ENCODE measurements around the gene EXTL1.
A peak's percentile ranks its signal among the peaks of the same experiment; 100 is the strongest.

Gene EXTL1

DNA sequence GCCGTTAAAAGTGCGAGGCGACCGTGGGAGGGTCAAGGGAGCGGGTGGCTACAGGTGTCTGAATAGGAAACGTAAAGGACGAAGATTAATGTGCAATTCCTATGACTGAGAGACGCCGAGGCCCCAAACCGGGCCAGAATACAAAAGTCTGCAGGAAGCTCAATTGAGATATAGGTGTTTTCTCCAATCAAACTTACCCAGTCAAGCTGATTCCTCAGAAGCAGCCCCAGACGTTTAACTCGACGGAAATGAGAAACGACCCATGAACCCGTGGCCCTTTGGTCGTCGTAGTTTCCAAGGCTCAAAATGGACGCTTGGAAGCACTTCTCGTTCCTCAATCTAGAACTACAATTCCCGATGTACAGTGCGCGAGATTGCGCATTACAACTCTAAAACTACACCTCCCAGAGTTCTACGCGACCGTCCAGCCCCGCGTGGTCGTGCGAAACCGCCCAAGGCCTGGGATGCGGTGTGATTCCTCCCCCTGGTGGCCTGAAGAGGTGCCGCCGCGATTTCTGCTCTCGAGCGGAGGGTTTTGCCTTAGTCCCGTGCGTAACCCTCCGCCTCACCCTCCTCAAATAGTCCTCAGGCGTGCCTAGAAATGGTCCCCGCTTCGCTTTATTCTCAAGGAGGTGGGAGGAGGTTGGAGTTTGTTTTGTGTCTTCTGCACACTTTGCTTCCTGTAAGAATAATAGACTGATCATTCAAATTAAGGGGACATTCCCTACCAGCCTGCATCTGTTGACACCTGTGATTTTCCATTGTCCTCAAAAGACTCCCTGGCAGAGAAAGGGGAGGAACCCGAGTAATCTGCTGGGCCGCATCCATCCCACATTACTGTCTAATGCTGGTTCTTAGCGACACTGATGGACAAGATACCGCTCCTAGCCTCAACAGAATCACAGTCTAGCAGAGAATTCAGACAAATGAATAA lies 23.5 kb upstream of the EXTL1 start, which contains the start of gene PAFAH2:
Gene PAFAH2, minus strand, starts transcription at position 236 of the 934 bp plus-strand sequence. CDS start 7,247 bp downstream, outside the sequence.
- peak; percentile 92 for DNase-seq

DNA sequence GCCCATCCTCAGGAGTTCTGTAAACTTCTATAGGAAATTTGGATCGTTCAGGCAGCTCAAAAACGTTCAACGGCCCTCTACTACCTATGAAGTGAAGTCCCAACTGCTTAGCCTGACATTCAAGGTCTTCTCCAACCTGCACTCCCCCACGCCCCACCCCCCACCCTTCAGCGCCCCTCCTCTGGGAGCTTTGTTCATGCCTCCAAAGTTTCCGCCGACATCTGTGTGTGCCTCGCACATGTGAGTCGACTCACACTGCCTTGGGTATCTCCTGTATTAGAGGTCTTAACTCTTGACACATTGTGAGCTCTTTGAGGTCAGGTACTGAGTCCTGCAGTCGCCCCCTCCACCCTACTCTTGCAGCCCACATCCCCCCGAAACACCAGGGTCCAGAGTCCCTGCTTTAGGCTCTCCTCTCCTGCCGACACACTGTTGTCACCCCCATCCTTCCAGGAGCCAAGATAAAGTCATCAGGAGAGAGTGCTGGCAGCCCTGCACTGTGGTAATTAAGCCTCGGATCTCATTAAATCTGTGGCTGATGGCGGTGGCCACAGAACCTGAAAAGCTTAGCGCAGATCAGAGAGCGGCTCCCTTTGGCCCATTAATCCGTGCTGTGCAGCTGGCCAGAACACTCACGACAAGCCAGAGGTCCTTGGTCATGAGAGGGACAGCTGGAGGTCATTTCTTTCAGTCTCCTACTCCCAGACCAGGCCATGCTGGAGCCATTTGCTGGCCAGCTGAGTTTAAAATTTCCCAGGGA lies 22.4 kb upstream of the EXTL1 start:
- no peak for DNase-seq

DNA sequence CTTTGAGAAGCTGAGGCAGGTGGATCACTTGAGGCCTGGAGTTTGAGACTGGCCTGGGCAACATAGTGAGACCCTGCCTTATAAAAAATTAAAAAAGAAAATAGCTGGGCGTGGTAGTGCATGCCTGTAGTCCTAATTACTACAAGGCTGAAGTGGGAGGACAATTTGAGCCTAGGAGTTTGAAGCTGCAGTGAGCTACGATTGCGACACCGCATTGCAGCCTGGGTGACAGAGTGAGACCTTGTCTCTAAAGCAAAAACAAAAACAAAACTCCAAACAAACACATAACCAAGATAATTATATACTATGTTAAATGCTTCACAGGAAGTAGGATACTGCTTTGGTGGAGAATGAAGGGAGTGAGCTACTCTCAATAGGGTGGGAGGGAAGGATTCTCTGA lies 18.3 kb upstream of the EXTL1 start:
- no peak for DNase-seq

DNA sequence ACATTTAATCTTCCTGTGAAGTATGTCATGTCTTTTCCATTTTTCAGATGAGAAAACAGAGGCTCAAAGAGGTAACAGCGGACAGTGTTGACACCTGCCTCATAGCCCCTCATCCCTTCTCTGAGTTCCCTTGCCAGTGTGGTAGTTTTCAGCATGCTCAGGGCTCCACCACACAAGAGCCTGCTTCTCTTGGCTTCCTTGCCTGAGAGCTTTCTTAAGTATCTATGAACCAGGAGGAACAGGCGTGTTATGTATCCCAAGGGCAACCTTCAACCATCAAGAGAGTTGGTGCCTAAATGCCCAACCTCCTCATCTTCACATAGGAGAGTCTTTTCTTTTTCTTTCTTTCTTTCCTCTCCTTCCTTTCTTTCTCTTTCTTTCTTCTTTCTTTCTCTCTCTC lies 17.8 kb upstream of the EXTL1 start:
- no peak for DNase-seq

DNA sequence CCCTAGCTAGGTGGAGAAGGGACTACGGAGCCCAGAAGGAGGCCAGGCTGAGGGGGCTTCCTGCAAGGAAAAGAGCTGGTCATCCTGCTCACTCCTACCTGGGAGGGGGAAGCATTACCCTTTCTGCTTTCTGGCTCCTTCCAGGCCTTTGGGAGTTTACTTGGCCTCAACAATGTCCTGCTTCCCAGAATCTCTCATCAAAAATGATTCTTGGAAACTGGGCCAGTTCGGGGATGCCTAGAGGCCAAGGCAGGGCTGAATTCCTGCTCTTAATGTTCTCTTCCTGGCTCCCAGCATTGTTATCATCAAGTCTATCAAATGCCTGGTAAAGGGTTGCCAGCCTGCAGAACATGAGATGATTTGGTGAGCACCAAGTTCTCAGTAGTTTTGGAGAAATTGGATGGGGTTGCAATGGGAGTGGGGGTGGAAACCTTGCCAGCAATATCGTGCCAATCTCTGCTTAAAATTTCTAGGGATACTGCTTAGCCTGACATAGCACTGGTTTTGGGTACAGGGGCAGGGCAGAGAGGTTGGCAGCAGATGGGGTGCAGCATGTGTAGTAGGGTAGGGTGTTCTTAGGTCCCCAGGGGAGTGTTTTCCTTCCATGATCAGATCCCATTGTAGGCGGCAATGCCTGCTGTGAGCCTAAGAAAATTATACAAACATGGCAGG lies 16.0 kb upstream of the EXTL1 start:
- no peak for DNase-seq

DNA sequence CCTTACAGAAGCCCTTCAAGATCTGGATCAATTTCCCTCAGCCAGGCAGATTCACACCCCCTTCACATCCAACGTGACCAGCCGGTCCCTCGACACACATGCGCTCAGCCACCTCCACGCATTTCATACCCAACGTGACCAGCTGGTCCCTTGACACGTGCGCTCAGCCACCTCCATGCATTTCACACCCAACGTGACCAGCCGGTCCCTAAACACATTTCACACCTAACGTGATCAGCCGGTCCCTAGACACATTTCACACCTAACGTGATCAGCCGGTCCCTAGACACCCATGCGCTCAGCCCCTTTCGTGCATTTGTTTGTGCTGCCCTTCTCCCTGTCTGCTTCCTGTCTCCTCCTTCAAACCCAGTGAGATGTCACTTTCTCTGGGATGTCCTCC lies 14.9 kb upstream of the EXTL1 start:
- no peak for DNase-seq

DNA sequence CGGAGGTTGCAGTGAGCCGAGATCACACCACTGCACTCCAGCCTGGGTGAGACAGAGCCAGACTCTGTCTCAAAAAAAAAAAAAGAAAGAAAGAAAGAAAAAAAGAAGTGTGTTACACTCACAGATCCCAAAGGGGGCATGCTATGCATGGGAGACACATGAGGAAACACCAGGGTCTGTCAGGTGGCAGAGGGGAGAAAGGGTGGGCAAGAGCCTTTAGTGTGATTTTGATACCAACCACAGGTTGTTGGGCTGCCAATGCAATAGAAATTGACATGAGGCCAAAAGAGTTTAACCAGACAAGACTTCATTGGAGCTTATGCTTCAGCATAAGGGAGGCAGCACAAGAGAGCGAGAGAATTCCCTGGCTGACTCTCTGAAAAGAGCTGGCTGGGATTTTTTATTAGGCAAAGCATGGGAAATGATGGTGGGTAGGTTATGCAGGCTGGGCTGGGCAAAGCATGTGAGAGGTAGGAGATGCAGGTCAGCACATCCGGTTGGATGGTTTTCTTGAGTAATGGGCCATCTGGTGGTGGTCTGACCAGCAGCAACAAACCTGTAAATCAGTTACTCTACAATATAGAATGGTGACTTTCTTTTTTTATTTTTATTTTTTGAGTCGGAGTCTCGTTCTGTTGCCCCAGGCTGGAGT lies 11.7 kb upstream of the EXTL1 start:
- DNase-seq = peak; percentile 37

DNA sequence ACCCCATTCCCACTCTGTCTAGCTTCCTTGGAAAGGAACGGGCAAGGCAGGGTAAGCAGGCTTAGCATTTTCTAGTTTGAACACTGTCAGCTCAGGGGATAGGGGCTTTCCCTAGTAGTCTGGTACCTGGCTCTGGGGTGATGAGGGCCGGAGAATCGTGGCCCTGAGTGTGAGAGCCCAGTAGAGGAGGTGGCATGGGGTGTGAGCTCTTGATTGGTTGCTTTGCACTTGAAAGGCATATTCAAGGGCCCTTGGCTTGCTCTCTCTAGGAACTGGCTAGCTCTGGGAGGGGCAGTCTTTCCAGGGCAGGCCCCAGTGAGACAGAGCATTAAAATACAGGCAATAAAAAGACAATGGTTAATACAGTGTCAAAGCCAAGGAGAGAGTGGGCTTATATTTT lies 10.8 kb upstream of the EXTL1 start:
- DNase-seq = no peak

DNA sequence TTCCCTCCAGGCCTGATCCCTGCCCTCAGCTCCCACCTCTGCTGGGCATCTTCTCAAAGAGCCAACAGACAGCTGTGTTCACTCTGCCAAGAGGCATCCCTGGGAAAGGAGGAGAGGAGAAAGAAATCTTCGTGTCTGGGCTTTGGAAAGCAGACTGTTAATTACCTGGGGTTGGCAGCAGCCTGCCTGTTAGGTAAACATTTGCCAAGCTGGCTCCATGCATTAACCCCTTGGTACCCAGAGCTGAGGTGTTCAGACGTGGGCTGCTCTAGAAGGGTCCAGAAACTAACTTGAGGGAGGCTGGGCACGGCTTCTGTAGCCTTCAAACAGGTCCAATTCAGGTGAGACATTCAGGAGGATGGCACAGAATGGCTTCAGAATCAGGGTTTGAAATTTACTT lies 8.7 kb upstream of the EXTL1 start:
- no peak for DNase-seq

DNA sequence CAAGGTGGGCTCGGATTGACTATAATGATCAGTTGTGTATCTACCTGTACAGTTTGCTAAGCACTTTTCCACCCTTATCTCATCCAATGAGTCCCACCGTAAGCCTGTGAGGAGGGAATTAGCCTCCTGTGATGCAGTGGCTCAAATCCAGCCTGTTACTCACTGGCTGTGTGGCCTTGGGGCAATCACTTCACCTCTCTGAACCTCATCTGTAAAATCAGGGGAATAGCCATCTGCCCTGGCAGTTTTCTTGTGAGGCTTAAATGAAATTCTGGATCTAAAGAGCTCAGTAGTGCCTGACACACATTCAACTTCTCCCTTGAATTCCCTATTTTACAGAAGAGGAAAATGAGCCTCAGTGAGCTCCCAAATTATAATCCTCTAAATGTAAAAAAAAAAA lies 7.4 kb upstream of the EXTL1 start:
- no peak for DNase-seq

DNA sequence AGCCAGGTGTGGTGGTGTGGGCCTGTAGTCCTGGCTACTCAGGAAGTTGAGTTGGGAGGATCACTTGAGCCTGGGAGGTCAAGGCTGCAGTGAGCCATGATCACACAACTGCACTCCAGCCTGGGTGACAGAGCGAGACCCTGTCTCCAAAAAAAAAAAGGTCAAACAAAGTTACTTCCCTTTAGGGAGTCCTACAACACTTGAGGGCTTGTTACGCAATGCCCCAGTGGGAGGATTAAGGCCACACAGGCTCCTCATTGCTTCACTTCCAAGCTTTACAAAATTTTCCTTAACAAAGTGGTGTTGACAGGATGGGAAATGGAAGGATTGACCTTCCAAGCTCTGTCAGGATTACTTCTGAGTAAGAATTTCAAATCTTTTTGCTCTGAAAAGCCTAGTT lies 6.2 kb upstream of the EXTL1 start:
- no peak for DNase-seq

DNA sequence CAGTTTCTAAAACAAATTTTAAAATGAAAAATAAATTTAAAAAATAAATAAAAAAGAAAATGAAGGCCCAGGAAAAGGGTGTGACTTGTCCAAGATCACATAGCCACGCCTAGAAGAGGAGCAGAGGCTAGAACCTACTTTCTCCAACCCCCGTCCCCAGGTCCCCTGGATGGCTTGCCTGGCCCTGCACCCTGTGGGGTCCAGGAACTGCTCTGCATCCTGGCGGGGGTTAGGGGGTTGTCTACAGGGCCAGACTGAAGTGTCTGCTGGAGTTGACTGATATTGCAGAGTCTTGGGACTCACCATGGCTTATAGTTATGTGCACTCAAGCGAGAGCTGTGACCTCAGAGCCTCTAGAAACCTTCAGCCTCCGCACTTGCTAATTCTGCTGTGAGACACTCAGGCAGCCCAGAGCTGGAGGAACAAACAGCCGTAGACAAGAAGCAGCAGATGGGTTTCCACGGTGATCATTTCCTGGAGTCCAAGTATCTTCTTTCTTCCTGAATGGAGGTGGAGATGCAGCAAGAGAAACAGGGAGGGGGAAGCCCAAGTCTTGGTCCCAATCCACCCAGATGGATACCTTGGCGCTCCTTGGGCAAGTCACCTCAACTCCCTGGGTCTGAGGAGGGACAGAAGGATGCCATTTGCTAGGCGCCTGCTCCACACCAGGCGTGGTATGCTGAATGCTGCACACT lies 5.2 kb upstream of the EXTL1 start:
- DNase-seq = peak; percentile 50

DNA sequence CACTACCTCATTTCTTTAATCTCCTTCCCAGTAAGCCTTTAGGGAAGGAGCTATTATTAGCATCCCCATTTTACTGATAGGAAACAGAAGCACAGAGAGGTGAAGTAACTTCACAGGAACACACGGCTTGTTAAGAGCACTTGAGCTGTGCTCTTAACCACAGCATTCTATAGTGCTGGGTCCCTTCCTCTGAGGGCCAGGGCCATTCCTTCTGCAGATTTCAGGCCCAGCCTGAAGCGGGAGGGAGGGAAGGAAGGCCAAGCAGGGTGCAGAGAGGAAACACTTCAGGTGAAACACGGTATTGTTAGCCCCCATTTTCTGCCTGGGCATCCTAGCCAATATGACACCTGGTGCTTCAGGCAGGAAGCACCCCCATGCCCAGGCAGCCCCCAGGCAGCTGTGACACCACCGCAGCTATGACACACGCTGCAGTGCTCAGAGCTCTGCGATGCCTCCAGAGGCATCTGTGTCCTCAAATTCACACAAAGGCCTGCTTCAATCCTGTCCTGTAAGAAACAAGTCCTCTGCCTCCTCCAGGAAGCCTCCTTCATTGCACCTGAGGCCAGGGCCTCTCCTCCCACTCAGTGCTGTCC lies 4.5 kb upstream of the EXTL1 start:
- DNase-seq = no peak

DNA sequence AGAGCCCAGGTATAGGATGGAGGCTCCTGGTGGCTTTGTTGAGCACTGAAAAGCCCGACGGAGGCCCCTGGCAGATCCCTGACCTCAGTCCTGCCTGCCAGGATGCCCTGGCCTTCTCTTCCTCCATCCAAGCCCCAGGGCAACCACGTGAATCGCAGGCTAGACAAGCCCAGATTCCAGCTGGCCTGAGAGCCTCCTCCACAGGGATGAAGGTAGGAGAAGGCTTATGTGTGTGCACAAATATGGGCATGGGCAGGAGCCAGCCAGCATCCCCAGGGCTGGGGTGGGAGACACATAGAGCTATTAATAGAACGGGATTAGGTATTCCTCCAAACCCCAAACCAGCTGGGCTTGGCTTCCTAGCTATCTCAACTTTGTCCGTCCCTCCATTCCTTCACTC lies 4.0 kb upstream of the EXTL1 start:
- DNase-seq = no peak

DNA sequence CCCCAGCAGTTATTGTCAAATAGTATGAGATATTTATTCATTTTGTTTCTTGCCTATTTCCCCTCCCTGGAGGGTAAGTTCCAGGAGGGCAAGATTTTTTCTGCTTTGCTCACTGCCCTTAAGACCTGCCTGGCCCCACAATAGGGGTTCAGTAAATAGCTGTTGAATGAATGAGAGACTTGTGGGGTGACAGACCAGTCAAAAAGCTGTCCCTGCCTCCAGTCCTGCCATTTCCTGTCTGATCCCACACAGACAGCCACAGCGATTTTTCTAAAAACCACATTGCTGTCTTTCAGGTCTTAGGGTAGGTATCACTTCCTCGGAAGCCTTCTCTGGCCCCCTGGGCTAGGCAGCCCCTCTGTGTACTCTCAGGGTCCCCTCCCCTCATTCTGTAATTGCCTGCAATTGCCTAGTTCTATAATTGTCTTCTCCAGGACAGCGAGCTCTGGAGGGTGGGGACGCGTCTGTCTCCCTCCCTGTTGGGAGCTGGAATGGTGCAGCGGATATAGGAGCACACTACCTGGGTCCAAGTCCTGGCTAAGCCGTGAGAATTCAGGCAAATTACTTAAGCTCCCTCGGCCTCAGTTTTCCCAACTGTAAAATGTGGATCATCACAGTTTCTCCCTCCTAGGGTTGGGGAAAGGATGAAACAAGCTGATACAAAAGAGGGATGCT lies 1.8 kb upstream of the EXTL1 start:
- DNase-seq = no peak

DNA sequence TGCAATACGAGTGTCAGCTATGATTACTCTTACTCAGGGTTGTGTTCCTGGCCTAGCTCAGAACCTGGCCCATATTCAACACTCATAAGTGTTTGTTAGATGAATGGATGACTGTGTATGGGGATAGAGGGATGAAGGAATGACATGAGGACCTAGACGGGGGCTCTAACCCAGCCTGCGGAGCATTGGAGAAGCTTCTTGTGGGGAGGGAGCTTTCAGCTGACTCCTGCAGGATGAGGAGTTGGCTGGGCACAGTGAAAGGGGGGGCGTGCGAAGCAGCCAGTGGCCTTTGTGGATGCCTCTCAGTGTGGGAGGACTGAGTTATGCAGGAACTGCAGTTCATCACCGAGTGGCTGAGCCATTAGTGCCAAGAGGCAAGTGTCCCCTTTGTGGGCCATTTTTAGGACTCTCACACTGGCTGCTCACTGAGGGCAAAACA lies 1.2 kb upstream of the EXTL1 start:
- DNase-seq = no peak

DNA sequence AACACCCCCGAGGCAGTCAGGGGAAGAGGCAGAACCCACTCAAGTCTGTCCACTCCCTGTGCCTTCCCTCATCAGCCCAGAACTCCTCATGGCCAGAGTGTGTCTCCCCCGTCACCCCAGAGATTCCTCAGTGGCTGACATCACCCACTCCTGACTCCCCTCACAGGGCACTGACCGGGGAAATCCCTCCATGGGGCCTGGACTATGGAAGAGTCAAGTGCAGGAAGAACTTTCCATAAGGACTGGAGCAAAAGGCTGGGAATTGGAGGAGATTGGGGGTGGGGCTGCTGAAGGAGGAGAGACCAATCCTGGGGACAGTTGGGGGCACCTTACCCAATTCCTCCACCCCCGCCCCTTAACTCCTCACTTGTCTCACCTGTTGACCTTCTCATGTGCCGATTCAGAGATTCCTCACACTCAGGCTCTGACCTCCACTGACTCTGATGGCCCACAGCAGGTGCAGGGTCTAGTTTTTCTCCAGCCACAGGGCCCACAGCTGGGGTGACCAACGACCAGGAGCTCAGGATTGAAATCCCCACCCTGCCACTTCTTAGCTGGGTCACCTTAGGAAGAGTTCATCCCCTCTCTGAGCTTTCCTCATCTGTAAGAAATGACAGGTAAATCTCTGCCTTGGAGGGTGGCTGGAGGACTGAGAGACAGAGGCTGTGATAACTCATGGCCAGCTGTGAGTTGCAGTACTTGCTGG lies 481 bp upstream of the EXTL1 start:
- no peak for DNase-seq

DNA sequence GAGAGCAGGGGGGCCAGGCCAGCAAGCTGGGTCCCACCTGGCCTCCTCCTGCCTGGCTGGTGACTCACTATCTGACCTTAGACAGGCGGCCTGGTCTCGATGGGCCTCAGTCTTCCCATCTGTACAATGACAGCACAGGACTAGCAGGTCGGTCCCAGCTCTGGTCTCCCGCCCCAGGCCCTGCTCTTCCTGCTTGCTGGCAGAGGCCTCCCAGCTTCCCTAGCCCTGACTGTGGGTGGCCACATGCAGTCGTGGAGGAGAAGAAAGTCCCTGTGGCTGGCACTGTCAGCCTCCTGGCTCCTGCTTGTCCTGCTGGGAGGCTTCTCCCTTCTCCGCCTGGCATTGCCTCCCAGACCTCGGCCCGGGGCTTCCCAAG lies 817 bp downstream of the EXTL1 start:
- no peak for DNase-seq

DNA sequence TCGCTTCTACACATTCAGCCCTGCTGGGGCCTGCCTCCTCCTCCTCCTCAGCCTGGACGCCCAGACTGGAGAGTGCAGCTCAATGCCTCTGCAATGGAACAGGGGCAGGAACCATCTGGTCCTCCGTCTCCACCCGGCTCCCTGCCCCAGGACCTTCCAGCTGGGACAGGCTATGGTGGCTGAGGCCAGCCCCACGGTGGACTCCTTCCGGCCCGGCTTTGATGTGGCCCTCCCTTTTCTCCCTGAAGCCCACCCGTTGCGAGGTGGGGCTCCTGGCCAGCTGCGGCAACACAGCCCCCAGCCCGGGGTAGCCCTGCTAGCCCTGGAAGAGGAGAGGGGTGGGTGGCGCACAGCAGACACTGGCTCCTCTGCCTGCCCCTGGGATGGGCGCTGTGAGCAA lies 1.4 kb downstream of the EXTL1 start:
- no peak for DNase-seq

DNA sequence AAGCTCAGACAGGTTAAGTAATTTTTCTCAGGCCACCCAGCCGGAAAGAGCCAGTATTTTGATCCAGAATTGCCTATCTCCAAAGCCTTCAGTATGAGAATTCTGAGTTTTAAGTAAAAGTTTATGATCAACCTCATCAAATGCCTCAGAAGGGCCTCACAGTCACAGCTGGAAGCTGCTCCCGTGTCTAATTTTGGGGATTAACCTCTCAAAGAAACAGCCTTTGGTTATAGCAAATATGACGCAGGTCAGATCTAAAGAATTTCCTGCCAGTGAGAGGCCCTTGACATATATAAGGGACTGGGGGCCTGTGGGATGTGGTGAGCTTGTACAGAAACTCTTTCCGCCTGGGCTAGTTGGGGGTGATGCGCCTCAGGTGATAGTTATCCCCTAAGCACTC lies 2.3 kb downstream of the EXTL1 start:
- no peak for DNase-seq

DNA sequence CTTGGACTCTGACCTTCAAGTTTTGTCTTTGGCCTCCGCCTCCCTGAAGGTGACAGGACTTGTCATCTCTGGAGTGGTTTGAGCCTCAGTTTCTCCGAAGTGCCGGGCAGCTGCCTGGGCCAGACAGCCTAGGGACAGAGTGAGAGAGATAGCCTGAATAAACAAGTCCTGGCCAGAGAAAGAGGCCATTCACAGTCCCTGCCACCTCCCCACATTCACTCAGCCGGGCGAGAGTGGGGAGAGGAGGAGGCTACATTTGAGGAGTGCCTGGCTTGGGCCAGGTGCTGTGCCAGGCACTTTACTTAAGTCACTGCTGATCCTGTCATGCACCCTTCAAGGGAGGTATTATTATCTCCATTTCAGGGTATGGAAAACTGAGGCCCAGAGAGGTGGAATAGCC lies 3.5 kb downstream of the EXTL1 start:
- no peak for DNase-seq
